ENCODE data around the gene CPSF4. TPM values are rescaled to one million over a fixed set of nuclear protein-coding genes. Genes with fewer than 3 reads are reported as not detected.

The CPSF4 gene
- total and polyA plus RNA-seq, 7 donors: 21.3 to 46.4 (median 35.6) TPM

GRCh38 chr7:99469381-99470065 lies 30.8 kb downstream of the CPSF4 start:
- Histone ChIP-seq H3K27me3 (ENCODE audit: insufficient read depth in 3 of 3, low read length in 2 of 3) (no peaks in the 10 kb centered on the region), H3K9me3 (no peaks in the 10 kb centered on the region), H3K36me3 (ENCODE audit: insufficient read depth in 1 of 2, low read depth in 1 of 2) (no peaks in the 10 kb centered on the region), H3K4me3 (peak overlapping the region; percentile 47), H3K4me1 (peaks cover 14% of the 10 kb centered on the region), H3K27ac (no peak overlapping the region)
- peak in 1 of 2 donors; percentile 32 for DNase-seq
- intact Hi-C loops (cut with DNase I): loop anchor here in 1 of 2 donors (5.0 kb wide), 1 partner anchor 33 kb away; the partner anchor contains the start of genes ZKSCAN5 and ZNF394
- no peak for ATAC-seq
- TF ChIP-seq, protein P1, sequence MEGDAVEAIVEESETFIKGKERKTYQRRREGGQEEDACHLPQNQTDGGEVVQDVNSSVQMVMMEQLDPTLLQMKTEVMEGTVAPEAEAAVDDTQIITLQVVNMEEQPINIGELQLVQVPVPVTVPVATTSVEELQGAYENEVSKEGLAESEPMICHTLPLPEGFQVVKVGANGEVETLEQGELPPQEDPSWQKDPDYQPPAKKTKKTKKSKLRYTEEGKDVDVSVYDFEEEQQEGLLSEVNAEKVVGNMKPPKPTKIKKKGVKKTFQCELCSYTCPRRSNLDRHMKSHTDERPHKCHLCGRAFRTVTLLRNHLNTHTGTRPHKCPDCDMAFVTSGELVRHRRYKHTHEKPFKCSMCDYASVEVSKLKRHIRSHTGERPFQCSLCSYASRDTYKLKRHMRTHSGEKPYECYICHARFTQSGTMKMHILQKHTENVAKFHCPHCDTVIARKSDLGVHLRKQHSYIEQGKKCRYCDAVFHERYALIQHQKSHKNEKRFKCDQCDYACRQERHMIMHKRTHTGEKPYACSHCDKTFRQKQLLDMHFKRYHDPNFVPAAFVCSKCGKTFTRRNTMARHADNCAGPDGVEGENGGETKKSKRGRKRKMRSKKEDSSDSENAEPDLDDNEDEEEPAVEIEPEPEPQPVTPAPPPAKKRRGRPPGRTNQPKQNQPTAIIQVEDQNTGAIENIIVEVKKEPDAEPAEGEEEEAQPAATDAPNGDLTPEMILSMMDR (IDR thresholded peaks at IDR 0.05): no peak
- WGBS, 3 donors: 35 to 38% (median 38%) methylated on average over 23 of the region's 23 CpGs

- 0% methylated on average over 51 to 56 of the region's 56 CpGs for WGBS, 3 donors
- Histone ChIP-seq H3K4me1 (peaks cover 6% of the 10 kb centered on the region), H3K27me3 (ENCODE audit: insufficient read depth in 3 of 3, low read length in 2 of 3) (no peaks in the 10 kb centered on the region), H3K36me3 (ENCODE audit: insufficient read depth in 1 of 2, low read depth in 1 of 2) (peaks cover 0 to 6% of the 10 kb centered on the region in 2 donors), H3K27ac (peak within 1 kb of the TSS; percentile 82), H3K9me3 (no peaks in the 10 kb centered on the region), H3K4me3 (peak within 1 kb of the TSS; percentile 87)
- intact Hi-C loops (cut with DNase I): no loop called here
- TF ChIP-seq, protein P1 (IDR thresholded peaks at IDR 0.05): no peak
- ATAC-seq (peak; percentile 98 to 100 (median 100)), DNase-seq (peak; percentile 99)
Measured at GRCh38 chr7:99472561-99473314, 34.0 kb downstream of the CPSF4 start, which contains the start of gene ZNF789. TSS of gene ZNF789 (plus strand) at chr7:99472890. CDS start at chr7:99476457, 3,567 bp downstream.

GRCh38 chr7:99473315-99473596 lies 34.5 kb downstream of the CPSF4 start:
- peak overlapping the region; percentile 82 for H3K27ac ChIP-seq
- intact Hi-C loops (cut with DNase I): no loop called here
- no peaks in the 10 kb centered on the region for H3K27me3 ChIP-seq (ENCODE audit: insufficient read depth in 3 of 3, low read length in 2 of 3)
- no peaks in the 10 kb centered on the region for H3K9me3 ChIP-seq
- peaks cover 6% of the 10 kb centered on the region for H3K4me1 ChIP-seq
- H3K36me3 ChIP-seq (ENCODE audit: insufficient read depth in 1 of 2, low read depth in 1 of 2): peaks cover 0 to 8% of the 10 kb centered on the region in 2 donors
- peak in 1 of 4 donors; percentile 1 for ATAC-seq
- TF ChIP-seq, protein P1 (IDR thresholded peaks at IDR 0.05): no peak
- 4 to 5% (median 5%) methylated on average over 7 of the region's 7 CpGs for WGBS, 3 donors
- peak overlapping the region; percentile 87 for H3K4me3 ChIP-seq
- DNase-seq: no peak

DNA sequence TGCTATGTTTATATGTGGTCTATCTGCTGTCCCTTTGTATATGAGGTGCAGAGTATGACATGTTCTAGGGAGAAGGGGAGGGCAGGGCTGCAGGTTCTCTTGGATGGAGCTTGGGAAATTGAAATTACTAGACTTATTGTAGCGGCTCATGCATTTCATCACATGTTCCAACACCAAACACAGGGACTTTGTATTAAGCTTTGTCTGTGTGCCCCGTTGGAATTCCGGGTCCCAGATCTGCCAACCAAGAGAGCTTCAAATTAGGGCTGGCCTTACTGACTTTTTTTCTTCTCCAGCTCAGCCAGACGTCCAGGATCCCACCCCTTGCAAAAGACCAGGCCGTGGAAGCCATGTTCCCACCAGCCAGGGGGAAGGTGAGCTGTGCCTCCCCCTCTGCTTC lies 37.4 kb downstream of the CPSF4 start:
- WGBS, 3 donors: 69 to 77% (median 75%) methylated on average over 5 of the region's 5 CpGs
- H3K4me1 ChIP-seq: peaks cover 9% of the 10 kb centered on the region
- no peaks in the 10 kb centered on the region for H3K9me3 ChIP-seq
- intact Hi-C loops (cut with DNase I): no loop called here
- peaks cover 3 to 28% of the 10 kb centered on the region in 2 donors for H3K36me3 ChIP-seq (ENCODE audit: insufficient read depth in 1 of 2, low read depth in 1 of 2)
- ATAC-seq: no peak
- H3K27me3 ChIP-seq (ENCODE audit: insufficient read depth in 3 of 3, low read length in 2 of 3): no peaks in the 10 kb centered on the region
- no peak overlapping the region for H3K27ac ChIP-seq
- TF ChIP-seq, protein P1 (IDR thresholded peaks at IDR 0.05): no peak
- H3K4me3 ChIP-seq: no peak overlapping the region
- no peak for DNase-seq
